ENCODE results near the gene HOXB2.

GRCh38 chr17:48499248-48499647 is 45.7 kb downstream of the HOXB2 start:
- TF ChIP-seq ZNF565 (CRISPR knock-in tag; conservative IDR thresholded peaks at IDR 0.05; ENCODE audit: low read depth), result no peak
- no peak for TF ChIP-seq CREB5 (CRISPR knock-in tag; IDR thresholded peaks at IDR 0.05; ENCODE audit: low read depth)
- TF ChIP-seq TSHZ2 (CRISPR knock-in tag; IDR thresholded peaks at IDR 0.05), result no peak
- TF ChIP-seq PATZ1 (CRISPR knock-in tag; IDR thresholded peaks at IDR 0.05; ENCODE audit: borderline replicate concordance), result no peak
- no peak for TF ChIP-seq POU6F1 (CRISPR knock-in tag; IDR thresholded peaks at IDR 0.05; ENCODE audit: borderline replicate concordance, low read depth)
- TF ChIP-seq RARB (CRISPR knock-in tag; IDR thresholded peaks at IDR 0.05), result no peak
- no peak for TF ChIP-seq CSDC2 (CRISPR knock-in tag; IDR thresholded peaks at IDR 0.05)
- no peak for TF ChIP-seq ISL1 (CRISPR knock-in tag; IDR thresholded peaks at IDR 0.05)
- no peak for TF ChIP-seq ZC3H10 (CRISPR knock-in tag; IDR thresholded peaks at IDR 0.05)
- TF ChIP-seq TOX (CRISPR knock-in tag; IDR thresholded peaks at IDR 0.05; ENCODE audit: borderline replicate concordance), result no peak
- no peak for TF ChIP-seq ARNTL (CRISPR knock-in tag; IDR thresholded peaks at IDR 0.05; ENCODE audit: borderline replicate concordance, low read depth)
- TF ChIP-seq GLIS3 (CRISPR knock-in tag; IDR thresholded peaks at IDR 0.05), result no peak
- no peak for TF ChIP-seq BACH2 (CRISPR knock-in tag; IDR thresholded peaks at IDR 0.05; ENCODE audit: borderline replicate concordance)
